Measurements from ENCODE around the gene TSFM.

The TSFM gene

DNA sequence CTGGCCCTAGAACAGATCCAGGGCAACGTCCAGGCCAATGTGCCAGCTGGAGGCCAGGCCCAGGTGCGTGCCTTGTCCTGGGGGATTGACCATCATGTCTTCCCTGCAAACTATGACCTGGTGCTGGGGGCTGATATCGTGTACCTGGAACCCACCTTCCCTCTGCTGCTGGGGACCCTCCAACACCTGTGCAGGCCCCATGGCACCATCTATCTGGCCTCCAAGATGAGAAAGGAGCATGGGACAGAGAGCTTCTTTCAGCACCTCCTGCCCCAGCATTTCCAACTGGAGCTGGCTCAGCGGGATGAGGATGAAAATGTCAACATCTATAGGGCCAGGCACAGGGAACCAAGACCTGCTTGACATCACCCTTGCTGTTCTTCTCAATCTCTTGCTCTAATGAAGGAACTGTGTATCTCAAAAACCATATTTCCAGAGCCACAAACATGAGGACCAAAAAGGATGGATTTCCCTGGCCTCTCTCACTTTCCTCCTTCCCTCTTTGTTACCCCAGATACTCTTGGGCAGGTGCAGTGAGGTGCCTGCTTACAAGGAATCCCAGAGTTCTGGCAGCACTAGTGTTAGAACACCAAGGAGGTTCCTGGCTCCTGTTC, 2.2 kb upstream of the TSFM start:
- DNase-seq (ENCODE audit: low read depth) = no peak

DNA sequence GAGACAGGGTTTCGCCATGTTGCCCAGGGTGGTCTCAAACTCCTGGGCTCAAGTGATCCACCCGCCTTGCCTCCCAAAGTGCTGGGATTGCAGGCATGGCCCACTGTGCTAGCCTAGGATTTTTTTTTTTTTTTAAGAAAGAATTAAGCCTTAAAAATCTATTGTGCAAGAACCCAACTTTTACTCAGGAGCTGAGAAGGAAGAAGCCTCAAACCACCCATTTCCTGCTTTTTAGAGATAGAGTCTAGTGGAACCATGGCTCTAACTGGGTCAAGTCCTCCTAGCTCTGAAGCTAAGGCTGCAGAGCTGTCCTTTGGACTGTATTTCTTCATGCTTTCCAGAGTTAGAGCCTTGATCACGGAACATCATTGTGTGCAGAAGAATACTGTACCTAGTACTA, 1.3 kb upstream of the TSFM start:
- DNase-seq (ENCODE audit: low read depth) = no peak

DNA sequence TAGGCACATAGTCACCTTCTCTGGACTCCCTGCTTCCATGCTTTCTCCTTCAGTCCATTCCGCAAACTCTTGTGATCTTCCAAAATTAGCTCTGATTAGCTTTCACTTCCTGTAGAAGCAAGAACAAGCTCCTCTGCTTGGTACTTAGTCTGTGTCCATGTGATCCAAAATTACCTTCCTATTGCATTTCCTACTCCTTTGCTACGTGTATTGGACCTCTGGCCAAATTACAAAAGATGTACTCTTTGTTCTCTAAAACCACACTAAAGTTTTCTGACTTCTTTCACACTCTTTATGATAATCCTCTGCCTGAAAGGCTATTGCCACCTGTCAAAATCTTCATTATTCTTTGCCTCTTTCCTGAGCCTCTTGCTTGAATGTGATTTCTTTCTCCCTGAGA, 786 bp upstream of the TSFM start:
- no peak for DNase-seq (ENCODE audit: low read depth)

DNA sequence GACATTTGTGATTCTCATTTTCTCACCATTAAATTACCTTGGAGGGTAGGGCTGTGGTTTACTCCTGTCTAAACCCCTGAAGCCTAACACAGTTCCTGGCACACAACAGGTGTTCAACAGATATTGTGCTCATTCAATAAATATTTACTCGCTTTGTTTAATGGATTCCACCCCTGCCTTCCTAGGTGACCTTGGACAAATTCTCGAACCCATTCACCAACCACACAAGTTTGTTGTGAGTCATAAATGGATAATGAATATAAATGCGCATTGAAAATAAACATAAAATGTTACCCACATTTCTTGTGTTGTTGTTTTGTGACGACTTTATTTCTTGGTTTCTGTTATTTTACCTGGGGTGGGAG, 362 bp upstream of the TSFM start:
- no peak for DNase-seq (ENCODE audit: low read depth)

DNA sequence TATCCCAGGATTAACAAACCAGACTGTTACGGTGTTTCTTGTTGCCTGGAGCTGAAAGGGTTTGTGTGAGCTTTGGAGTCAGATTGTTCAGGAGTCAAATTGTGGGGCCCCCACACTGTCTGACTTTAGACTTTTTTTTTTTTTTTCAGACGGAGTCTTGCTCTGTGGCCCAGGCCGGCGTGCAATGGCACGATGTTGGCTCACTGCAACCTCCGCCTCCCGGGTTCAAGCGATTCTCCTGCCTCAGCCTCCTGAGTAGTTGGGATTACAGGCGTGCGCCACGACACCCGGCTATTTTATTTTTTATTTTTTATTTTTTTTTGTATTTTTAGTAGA, 847 bp downstream of the TSFM start:
- DNase-seq (ENCODE audit: low read depth) = no peak

DNA sequence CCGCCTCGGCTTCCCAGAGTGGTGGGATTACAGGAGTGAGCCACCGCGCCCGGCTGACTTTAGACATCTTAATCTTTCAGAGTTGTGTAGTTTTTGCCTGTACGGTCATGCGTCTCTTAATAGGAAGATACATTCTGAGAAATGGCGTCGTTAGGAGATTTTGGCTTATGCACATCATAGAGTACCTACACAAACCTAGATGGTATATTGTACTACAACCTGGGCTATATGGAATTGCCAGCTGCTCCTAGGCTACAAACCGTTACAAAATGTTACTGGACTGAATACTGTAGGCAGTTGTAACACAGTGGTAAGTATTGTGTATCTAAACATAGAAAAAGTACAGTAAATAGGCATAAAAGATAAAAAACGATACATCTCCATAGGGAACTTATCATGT, 1.3 kb downstream of the TSFM start:
- no peak for DNase-seq (ENCODE audit: low read depth)

DNA sequence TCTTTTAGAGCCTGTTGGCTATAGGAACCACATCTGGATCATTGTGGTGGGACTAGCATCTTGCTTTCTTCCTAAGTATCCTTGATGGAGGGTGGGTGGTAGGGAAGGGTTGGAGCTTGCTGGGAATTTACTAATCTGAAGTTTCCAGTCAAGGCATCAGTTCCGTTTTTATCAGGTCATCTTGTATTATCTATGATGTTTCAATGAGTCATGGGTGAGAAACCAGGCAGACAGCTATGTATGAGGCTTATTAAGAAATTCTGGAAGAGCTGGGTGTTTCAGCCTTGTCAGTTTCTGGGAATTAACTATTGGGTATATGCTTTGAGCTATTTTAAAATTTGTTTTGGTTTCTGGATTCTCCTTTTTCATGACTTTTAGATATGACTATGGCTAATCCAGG, 11.3 kb downstream of the TSFM start:
- no peak for DNase-seq (ENCODE audit: low read depth)

DNA sequence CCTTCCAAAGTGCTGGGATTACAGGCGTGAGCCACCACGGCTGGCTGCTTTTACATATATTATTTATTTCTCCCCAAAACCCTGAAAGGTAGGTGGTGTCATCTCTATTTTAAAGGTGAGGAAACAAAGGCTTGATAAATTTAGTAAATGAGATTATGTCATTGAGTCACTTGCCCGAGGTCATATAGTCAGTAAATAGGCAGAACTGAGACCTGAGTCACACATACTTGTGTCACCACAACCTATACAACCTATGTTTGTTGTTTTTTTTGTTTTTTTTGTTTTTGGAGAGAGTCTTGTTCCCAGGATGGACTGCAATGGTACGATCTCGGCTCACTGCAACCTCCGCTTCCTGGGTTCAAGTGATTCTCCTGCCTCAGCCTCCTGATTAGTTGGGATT, 12.8 kb downstream of the TSFM start:
- no peak for DNase-seq (ENCODE audit: low read depth)

DNA sequence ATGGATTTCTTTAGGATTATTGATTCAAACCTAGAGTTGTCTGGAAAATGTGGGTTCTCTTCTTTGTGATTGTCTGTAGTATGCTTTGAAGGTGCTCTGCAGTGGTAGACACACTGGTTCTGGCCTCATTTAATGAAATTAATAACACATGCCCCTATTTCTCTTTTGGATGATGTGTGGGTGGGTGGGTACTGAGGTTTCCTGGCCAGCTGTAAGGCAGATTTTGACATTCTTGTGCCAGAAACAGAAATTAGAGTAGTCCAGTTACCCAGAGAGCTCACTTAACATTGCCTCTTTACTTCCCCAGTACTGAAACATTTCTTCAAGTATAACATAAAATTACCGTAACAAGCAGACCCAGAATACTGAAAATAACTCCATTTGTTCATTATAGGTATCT, 14.4 kb downstream of the TSFM start:
- DNase-seq (ENCODE audit: low read depth) = no peak

DNA sequence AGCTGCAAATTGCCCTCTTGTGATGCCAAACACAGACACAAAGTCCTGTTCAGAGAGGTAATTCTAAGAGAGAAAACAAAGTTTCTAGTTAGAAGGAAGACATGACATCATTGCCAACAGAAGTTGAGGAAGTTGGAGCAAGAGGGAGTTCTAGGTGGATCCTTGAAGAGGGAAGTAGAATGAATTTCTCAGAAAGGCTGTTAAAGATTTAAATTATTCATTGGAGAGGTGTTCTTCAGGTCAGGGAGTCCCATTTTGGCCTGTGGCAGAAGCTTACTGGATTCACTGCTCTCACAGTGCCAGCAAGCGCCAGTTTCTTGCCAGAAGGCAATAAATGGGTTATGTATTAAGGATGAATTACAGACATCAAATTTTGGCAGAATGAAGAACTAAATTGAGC, 15.3 kb downstream of the TSFM start:
- no peak for DNase-seq (ENCODE audit: low read depth)

DNA sequence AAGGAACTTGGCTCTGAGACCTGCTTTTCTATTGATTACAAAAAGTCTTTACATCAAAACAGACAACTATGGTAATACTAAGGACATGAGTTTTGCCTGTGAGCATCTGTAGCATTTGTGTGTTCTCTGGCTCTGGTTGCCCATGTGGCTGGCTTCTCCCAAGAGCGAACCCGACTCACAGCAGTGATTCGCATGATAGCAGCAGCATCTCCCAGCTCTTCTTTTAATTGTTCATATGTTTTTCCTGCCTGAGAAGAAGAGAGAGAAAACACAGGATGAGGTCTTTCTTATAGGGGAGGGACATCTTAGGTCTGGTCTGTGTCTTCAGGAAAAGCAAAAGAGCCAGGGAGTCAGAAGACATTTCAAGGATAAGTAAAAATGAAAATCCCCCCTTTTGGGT, 18.4 kb downstream of the TSFM start:
- no peak for DNase-seq (ENCODE audit: low read depth)

DNA sequence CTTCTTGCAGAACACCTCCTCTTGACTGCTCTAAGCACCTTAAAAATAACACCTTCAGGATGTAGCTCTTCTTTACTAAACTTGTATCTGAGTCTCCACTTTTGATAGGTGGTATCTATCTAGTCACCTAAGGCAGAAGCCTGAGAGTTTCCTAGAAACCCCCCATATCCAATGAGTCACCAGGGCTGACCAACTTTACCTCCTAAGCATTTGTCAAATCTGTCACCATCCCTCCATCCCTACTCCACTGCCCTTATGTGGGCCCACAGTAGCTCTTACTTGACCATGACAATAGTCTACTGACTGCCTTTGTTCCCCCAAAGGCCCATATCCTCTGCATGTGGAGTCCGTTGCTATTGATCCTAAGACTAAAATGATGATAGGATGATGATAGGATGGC, 20.0 kb downstream of the TSFM start:
- no peak for DNase-seq (ENCODE audit: low read depth)

DNA sequence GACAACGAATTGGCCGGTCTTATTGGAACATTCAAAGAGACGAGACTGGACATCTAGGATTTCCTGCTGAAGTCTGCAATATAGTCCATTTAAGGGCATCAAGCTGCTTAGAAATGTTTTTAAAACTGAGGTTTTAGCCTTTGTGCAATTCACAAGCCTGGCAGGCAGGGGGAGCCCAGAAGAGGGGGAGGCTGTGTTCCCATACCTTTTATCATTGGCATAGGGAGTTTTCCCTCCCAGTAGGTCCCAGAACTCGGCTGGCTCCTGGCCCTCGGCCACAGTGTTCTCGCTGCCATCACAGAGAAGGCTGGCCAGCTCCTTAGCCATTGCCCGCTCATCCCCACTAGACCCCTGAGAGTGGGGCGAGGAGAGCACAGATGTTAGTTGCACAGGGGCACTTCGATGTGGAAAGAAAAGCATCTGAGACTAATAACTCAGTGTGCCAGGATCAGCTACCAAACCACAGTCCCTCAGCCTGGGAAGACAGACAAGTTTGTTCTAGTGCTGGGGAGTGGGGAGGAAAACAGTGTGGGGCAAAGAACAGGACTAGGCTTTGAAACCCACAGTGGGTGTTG, 20.8 kb downstream of the TSFM start:
- DNase-seq (ENCODE audit: low read depth) = no peak

DNA sequence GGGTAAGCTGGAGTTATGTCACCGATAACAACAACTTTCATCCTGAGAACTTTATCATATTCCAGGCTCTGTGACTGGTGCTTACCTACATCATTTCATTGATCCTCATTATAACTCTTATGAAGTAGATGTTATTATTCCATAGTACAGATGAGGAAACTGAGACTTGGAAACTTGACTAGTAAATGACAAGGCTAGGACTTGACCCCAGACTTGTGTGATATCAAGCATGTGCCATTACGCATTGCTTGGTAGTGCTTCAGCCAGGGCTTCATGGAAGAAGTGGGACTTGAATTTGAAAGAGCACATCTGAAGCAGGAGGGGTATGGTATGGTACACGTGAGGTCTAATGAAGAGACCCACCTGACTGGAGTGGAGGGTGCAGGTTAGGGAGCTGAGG, 24.1 kb downstream of the TSFM start:
- no peak for DNase-seq (ENCODE audit: low read depth)

DNA sequence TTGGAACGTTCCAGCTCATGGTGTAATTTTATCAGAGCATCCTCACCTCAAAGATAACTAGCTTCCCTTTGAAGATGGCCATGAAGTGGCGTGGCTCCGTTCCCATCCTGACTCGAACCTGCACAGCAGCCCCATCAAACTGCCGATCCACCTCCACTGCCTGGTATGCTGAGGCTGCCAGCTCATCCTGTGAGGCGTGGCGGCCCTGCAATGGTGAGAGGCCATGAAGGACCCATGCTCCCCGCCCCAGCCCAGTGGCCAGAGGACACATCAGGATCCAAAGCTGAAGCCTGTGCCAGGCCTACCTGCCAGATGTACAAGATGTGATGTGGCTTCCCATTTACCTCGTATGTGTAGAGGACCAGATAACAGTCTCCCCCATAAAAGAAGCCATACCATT, 24.7 kb downstream of the TSFM start:
- no peak for DNase-seq (ENCODE audit: low read depth)

DNA sequence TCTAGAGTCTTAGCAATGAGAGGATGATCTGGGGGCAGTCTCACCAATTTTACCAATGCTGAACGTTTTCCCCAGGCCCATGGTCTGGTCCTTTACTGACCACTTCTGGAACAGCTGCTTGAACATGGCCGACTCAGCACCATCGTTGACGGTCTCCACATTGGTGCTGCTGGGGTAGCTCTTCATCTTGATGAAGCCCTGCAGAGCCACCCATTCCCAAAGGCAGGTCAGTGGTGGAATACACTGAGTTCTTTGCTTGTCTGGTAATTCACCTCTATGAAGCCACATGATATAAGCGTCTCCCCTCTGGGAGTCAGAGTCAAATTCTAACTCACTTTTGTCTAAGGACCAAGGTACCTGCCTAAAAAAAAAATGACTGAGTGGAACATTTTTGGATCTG, 25.8 kb downstream of the TSFM start:
- DNase-seq (ENCODE audit: low read depth) = no peak

DNA sequence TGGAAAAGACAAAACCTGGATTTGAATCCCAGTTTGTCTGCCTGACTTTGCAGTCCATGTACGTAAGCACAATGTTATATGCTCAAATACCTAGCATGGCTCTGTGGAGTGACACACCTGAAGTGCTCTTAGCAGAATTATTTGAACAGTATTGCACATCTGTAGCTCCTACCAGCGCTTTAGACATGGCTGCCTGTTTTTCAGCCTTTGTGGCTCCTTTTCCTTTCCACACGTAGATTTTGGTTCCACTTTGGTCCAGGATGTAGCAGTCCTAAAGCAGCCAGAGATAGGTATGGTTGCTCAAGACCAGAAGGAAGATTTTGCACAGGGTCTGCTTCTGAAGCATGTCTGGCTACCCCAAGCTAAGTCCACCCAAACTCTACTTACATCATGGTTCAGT, 26.8 kb downstream of the TSFM start:
- no peak for DNase-seq (ENCODE audit: low read depth)

DNA sequence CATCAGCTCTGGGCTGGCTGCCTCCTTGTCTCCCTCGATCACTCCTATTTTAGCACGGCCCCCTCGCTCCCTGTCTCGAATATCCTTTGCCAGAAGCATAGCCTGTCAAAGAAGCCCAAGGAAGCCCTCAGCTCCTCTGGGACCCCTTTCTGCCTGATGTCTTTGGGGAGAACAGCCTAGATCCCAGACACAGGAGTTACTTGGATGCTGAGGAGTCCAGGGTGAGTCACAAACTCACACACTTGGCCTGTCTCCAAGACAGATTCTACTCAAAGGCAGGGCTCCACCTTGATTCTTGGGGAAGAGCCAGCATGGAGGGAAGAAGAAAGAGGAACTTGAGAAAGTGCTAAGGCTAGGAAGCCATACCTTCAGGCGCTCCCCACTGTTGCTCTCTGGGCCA, 27.9 kb downstream of the TSFM start:
- no peak for DNase-seq (ENCODE audit: low read depth)

DNA sequence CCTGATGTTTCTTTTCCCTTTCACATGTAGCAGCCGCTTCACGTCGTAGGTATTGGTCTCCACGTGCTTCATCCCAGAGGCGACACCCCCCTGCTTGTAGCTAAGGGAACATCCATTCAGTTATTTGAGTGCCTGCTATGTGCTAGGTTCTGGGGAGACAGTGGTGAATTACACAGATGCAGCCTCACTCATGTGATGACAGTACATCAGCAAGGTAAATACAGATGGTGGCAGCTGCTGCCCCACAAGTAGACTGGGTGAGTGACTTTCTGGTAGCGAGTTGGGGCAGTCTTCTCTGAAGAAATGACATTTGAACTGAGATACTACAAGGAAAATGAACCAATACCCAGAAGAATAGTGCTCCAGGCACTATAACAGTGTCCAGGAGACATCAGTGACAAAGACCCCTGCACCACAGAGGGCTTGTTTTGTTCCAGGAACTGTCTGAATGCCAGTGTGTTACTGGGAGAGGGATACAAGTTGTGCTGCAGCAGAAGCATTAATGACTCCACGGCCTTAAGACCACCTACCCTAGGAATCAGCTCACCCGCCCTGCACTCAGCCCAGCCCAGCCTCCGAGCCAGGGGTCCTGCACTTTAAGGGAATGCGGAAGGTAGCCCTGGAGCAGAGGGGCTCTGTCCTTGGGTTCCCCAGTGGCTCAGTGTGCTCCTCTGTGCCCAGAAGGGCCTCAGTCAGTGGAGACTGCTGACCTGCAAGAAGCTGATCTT, 28.6 kb downstream of the TSFM start:
- no peak for DNase-seq (ENCODE audit: low read depth)

DNA sequence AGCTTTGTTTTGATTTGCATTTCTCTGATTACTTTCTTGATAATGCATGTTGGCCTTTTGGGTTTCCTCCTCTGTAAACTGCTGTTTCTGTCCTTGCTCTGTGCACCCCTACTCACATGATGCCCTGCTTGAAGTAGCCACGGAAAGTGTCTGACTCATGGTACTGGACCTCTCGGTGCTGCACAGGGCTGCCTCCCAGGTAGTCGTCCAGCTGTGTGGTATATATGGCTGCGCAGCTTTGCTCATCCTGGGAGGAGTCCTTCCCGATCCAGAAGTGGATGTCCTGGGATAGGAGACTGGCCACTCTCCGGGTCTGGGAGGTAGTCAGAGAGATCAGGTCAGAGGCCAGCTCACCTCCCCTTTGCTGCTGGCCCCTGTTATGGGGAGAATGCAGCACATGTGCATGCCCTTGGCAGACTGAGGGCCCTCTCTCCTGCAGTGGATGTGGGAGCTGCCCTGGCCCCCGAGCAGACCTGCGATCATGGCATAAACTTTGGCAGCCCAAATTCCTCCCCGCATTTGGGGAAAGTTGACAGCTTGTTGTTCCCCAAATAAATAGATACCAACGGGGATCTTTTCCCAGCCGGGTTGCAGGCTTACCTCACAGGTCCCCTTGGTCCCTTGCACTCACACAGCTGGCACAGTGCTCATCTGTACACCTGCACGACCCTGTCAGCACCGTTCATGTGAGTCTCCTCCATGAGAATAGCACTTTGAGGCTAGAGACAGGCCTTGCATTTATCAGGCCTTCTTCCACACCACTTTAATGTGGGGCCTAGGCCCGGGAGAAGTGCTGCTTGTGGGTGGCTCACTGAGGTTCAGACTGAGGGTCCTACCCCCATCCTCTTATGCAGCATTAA, 30.8 kb downstream of the TSFM start:
- no peak for DNase-seq (ENCODE audit: low read depth)

DNA sequence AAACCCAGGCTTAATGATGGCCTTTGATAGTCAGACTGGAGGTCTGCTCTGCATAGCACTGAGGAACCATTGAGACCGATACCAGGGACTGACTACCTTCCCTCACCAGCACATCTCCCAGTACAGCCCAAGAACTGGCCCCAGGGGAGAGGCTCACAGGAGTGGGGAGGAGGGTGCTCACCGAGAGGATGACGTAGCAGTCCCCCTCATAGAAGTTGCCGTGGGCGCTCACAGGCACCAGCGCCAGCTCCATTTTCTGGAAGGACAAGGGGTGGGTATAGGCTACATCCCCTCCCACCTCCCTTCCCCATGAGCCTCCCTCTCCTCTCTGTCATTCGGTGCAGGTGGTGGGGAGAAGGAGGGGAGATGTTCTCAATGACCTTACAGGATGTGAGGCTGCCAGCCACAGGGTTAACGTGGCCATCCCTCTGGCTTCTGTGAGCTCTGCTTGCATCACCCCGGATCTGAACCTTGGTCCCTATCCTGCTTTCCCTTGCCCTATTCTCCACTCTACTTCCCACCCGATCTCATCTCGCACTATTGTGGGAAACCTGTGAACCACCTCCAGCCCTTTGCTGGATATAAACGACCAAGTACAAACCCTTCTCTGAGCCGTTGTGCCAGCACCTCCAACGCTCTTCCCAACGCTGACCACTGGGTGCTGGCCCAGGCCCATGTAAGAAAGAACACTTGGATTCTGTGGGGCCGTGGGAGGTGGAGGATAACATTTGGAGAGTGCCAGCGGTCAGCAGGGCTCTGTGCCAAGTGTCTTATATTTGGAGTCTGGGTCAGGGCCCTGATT, 31.6 kb downstream of the TSFM start:
- DNase-seq (ENCODE audit: low read depth) = no peak

Measured in T-helper 22 cell (primary cell).